ENCODE measurements around the gene CYP24A1.

- no peak for TF ChIP-seq CTCF (IDR thresholded peaks at IDR 0.05; ENCODE audit: insufficient read depth, low read depth, low read length)
- no peak for TF ChIP-seq EZH2 (IDR thresholded peaks at IDR 0.05; ENCODE audit: insufficient read depth, low read length)
Observed at GRCh38 chr20:54220722-54221121, 46.9 kb upstream of the CYP24A1 start.
